Measurements from ENCODE around the gene SNCAIP.

The SNCAIP gene

GRCh38 chr5:122390154-122390553, 78.1 kb downstream of the SNCAIP start:
- H3K27ac ChIP-seq, result no peak overlapping the region
- TF ChIP-seq CTCF (conservative IDR thresholded peaks at IDR 0.05), result no peak

- H3K27ac ChIP-seq, result no peak overlapping the region
- no peak for TF ChIP-seq CTCF (conservative IDR thresholded peaks at IDR 0.05)
Measured at GRCh38 chr5:122390694-122391093, 78.7 kb downstream of the SNCAIP start.

GRCh38 chr5:122391621-122392020, 79.6 kb downstream of the SNCAIP start:
- TF ChIP-seq CTCF (conservative IDR thresholded peaks at IDR 0.05), result no peak
- no peak overlapping the region for H3K27ac ChIP-seq

- TF ChIP-seq CTCF (conservative IDR thresholded peaks at IDR 0.05), result no peak
- H3K27ac ChIP-seq, result no peak overlapping the region
Measured at GRCh38 chr5:122392224-122392623, 80.2 kb downstream of the SNCAIP start.

GRCh38 chr5:122392824-122393223, 80.8 kb downstream of the SNCAIP start:
- no peak for TF ChIP-seq CTCF (conservative IDR thresholded peaks at IDR 0.05)
- H3K27ac ChIP-seq, result no peak overlapping the region

GRCh38 chr5:122394284-122394930, 82.4 kb downstream of the SNCAIP start:
- TF ChIP-seq CTCF (conservative IDR thresholded peaks at IDR 0.05), result no peak
- no peak overlapping the region for H3K27ac ChIP-seq

GRCh38 chr5:122398016-122398415, 86.0 kb downstream of the SNCAIP start:
- no peak for TF ChIP-seq CTCF (conservative IDR thresholded peaks at IDR 0.05)
- H3K27ac ChIP-seq, result no peak overlapping the region
